Stimulated activated CD8-positive, alpha-beta memory T cell treated with anti-CD3 and anti-CD28 coated beads, Interleukin-4, amount 100 ng/mL, for 24 hours (primary cell): Measurements from ENCODE around the gene CCDC97.
"Not testable (repeated sequence)": the region's sequence is repeated elsewhere in the genome, so short reads cannot be mapped to it uniquely, and the experiment has no call there.

ENCODE experiments used
- DNase-seq: peaks from one replicate; pipeline ENCODE4 v3.0.0-alpha.2; 2020; ENCODE audit warnings: low read depth

Gene CCDC97

GRCh38 chr19:41310033-41310831 lies at the start of gene CCDC97:
Gene CCDC97 (plus strand): TSS chr19:41310172. CDS start chr19:41310311, 139 bp downstream.
- peak; percentile 85 for DNase-seq

GRCh38 chr19:41261474-41262190 lies 48.3 kb upstream of the CCDC97 start:
- no peak for DNase-seq

GRCh38 chr19:41263042-41263849 lies 46.7 kb upstream of the CCDC97 start:
- peak; percentile 56 for DNase-seq

GRCh38 chr19:41263850-41264580 lies 46.0 kb upstream of the CCDC97 start, which contains the start of gene HNRNPUL1:
Gene HNRNPUL1 (plus strand): TSS chr19:41264372. CDS start chr19:41264504, 132 bp downstream.
- DNase-seq: peak; percentile 97

GRCh38 chr19:41264581-41265394 lies 45.2 kb upstream of the CCDC97 start:
- peak; percentile 55 for DNase-seq

GRCh38 chr19:41265395-41266153 lies 44.4 kb upstream of the CCDC97 start:
- DNase-seq: no peak

GRCh38 chr19:41269055-41269454 lies 40.9 kb upstream of the CCDC97 start:
- DNase-seq: no peak

GRCh38 chr19:41269571-41269970 lies 40.4 kb upstream of the CCDC97 start:
- no peak for DNase-seq

GRCh38 chr19:41273076-41273475 lies 36.9 kb upstream of the CCDC97 start:
- DNase-seq: no peak

- no peak for DNase-seq
These were observed 35.2 kb upstream of the CCDC97 start for GRCh38 chr19:41274802-41275201.

- no peak for DNase-seq
These were observed 33.7 kb upstream of the CCDC97 start for GRCh38 chr19:41276231-41276630.

- no peak for DNase-seq
These were observed 31.5 kb upstream of the CCDC97 start for GRCh38 chr19:41278478-41278877.

GRCh38 chr19:41288673-41289530 lies 21.1 kb upstream of the CCDC97 start:
- DNase-seq: no peak

GRCh38 chr19:41289814-41290213 lies 20.2 kb upstream of the CCDC97 start:
- DNase-seq: not testable (repeated sequence)

GRCh38 chr19:41294393-41294792 lies 15.6 kb upstream of the CCDC97 start:
- no peak for DNase-seq

GRCh38 chr19:41295499-41295898 lies 14.5 kb upstream of the CCDC97 start:
- DNase-seq: no peak

- DNase-seq: no peak
These were observed 13.5 kb upstream of the CCDC97 start for GRCh38 chr19:41296433-41296871.

GRCh38 chr19:41297628-41298347 lies 12.2 kb upstream of the CCDC97 start:
- DNase-seq: no peak
